Epithelial cell of esophagus (primary cell): ENCODE measurements around the gene FNDC3B.

Experiments used
- DNase-seq: peaks from one replicate; pipeline ENCODE4 v3.0.0; 2010; ENCODE audit warnings: low read depth
- H3K4me3 ChIP-seq: 2 replicates; pipeline ENCODE4 v1.5.1; 2011; ENCODE audit warnings: mild to moderate bottlenecking, low read length, control low read depth
- CTCF ChIP-seq: IDR thresholded peaks from 2 replicates; pipeline ENCODE4 v1.5.1; 2011; ENCODE audit warnings: low read depth, mild to moderate bottlenecking, low read length, control low read depth, inconsistent platforms; ENCODE audit not compliant: insufficient read depth; ENCODE audit errors: missing control alignments

FNDC3B gene

DNA sequence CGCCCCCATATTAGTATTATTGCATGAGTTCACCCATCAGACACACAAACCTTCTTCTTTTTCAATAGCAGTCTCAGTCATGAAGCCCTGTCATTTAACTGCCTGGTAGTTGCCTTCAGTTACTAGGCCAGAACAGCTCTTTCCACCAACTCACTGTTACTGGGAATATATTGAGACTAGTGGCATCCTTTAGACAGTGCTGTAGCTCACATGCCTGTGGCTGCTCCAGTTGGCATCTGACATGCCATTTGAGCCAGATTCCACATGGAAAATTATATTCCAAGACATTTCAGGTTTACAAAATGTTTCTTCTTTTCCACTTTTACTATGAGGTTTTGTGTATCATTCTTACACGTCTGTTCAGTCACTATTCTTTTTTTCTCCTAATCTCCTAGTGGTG lies 262.8 kb downstream of the FNDC3B start:
- no peak overlapping the region for H3K4me3 ChIP-seq
- TF ChIP-seq CTCF = no peak
- no peak for DNase-seq

- no peak for TF ChIP-seq CTCF
- no peak for DNase-seq
- no peak overlapping the region for H3K4me3 ChIP-seq
These were observed 263.8 kb downstream of the FNDC3B start for GRCh38 chr3:172303181-172303580.

DNA sequence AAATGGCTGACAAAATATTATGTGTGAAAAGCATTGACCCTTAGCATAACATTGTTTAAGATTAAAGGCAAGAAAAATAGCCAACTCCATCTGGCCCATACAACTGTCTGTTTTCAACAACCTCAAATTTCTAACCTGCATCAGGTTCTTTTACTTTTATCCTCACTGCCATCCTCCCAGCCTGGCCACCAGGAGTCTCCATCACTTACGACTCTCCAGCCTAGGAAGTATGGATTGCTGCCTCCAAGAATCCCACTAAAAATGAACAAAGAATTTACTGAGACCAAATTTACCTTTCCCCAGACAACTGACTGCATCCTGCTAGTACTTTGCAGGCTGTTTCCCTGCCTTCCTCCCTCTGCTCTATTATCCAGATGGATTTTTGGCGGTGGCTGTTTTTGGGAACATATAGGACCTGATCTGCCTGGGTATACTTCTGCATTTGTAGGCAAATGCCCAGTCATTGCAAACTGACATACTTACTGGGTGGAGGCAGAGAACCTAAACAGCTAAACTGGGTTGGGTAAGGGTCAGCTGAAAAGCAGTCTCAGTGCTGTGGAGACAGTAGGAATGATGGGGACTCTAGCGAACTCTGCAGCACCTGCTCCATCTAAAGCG lies 264.7 kb downstream of the FNDC3B start:
- DNase-seq = no peak
- H3K4me3 ChIP-seq = no peak overlapping the region
- peak; percentile 37 for TF ChIP-seq CTCF

DNA sequence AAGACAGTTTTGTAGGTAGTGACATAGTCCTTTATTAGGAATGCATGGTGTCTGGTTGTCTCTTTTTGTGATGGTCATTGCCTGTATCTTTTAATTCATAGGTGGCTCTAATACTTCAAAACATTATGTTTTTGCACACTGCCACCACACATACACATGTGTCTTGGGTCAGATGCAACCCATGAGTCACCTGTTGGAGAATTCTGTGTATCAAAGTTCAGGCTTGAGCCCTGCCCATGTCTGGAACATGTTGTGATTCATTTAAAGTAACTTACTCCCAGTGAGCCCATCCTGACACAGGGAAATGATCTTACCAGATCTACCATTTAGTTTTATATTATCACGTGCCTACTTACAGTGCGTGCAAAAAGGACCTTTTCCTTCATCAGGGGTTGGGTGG lies 266.2 kb downstream of the FNDC3B start:
- no peak for TF ChIP-seq CTCF
- H3K4me3 ChIP-seq = no peak overlapping the region
- DNase-seq = peak; percentile 93

- no peak for TF ChIP-seq CTCF
- DNase-seq = no peak
- H3K4me3 ChIP-seq = no peak overlapping the region
These were observed 266.6 kb downstream of the FNDC3B start for GRCh38 chr3:172305974-172306373.

GRCh38 chr3:172307141-172307560 lies 267.8 kb downstream of the FNDC3B start:
- DNase-seq = peak; percentile 69
- no peak overlapping the region for H3K4me3 ChIP-seq
- no peak for TF ChIP-seq CTCF

- no peak for TF ChIP-seq CTCF
- no peak for DNase-seq
- no peak overlapping the region for H3K4me3 ChIP-seq
These were observed 269.7 kb downstream of the FNDC3B start for GRCh38 chr3:172309059-172309458.
